K562 (cell line): ENCODE measurements around the gene TREM2. TPM values are rescaled to one million over a fixed set of nuclear protein-coding genes. Genes with fewer than 3 reads are reported as not detected.
A peak's percentile ranks its signal among the peaks of the same experiment; 100 is the strongest.

Experiments used
- NR2C2 ChIP-seq, 2 experiments: fragments of 200-800 bp in 1 of 2; sonication (Bioruptor generic) in 1 of 2; sonication (generic) in 1 of 2; formaldehyde crosslinking in 1 of 2; IDR thresholded peaks; 2 replicates each; pipeline versions ENCODE4 v1.6.1 to v1.8.0; 2016 to 2022; ENCODE audit warnings: mild to moderate bottlenecking in 1 of 2, missing compliant biosample characterization in 1 of 2, missing genetic modification characterization in 1 of 2, missing genetic modification reagents in 1 of 2
- PHTF2 ChIP-seq: fragments of 250-450 bp; sonication (Bioruptor Pico); IDR thresholded peaks from 2 replicates; pipeline ENCODE4 v1.5.0; 2021; ENCODE audit warnings: mild to moderate bottlenecking
- POLR2A ChIP-seq: fragments of 450-650 bp; conservative IDR thresholded peaks from 2 replicates; pipeline ENCODE4 v1.6.1; 2016
- RBM14 ChIP-seq: fragments of 200-400 bp; formaldehyde crosslinking; IDR thresholded peaks from 2 replicates; pipeline ENCODE4 v1.6.1; 2018; ENCODE audit warnings: low read depth, mild to moderate bottlenecking, low read length, moderate library complexity, borderline replicate concordance; ENCODE audit not compliant: insufficient read depth
- RBM17 ChIP-seq: fragments of 200-400 bp; formaldehyde crosslinking; IDR thresholded peaks from 2 replicates; pipeline ENCODE4 v1.6.1; 2017; ENCODE audit warnings: low read depth, mild to moderate bottlenecking, low read length, borderline replicate concordance
- SIRT6 ChIP-seq: IDR thresholded peaks from one replicate; pipeline ENCODE4 v1.6.1; 2012; ENCODE audit warnings: low read depth, mild to moderate bottlenecking, control low read depth, inconsistent platforms, low read length, moderate library complexity
- STAT5A ChIP-seq: IDR thresholded peaks from 2 replicates; pipeline ENCODE4 v1.6.1; 2012; ENCODE audit warnings: low read length, inconsistent platforms, borderline replicate concordance
- TEAD4 ChIP-seq, 2 experiments: sonication (generic) in 1 of 2; formaldehyde crosslinking in 1 of 2; IDR thresholded peaks; 2 replicates each; pipeline versions ENCODE4 v1.6.1 to v1.8.0; 2012 to 2022; ENCODE audit warnings: borderline replicate concordance in 1 of 2, inconsistent platforms in 1 of 2, low read length in 1 of 2, mild to moderate bottlenecking in 1 of 2, missing genetic modification reagents in 1 of 2
- ZNF263 ChIP-seq: sonication (generic); formaldehyde crosslinking; IDR thresholded peaks from 2 replicates; pipeline ENCODE4 v1.8.0; 2022; ENCODE audit warnings: mild to moderate bottlenecking, missing genetic modification reagents, borderline replicate concordance
- ZNF354B ChIP-seq: fragments of 250-450 bp; sonication (Bioruptor Pico); IDR thresholded peaks from 2 replicates; pipeline ENCODE4 v1.4.0; 2020
- ZNF436 ChIP-seq: fragments of 250-450, 450-650 bp; sonication (Bioruptor Pico); formaldehyde crosslinking; IDR thresholded peaks from 2 replicates; pipeline ENCODE4 v1.7.0; 2020; ENCODE audit warnings: mild to moderate bottlenecking
- ZNF57 ChIP-seq: fragments of 450-650 bp; formaldehyde crosslinking; IDR thresholded peaks from 2 replicates; pipeline ENCODE4 v1.4.0; 2020; ENCODE audit warnings: mild to moderate bottlenecking, moderate library complexity
- polyA plus RNA-seq, 8 experiments: library from polyadenylated mRNA; depleted of rRNA in 4 of 8; stranded (reverse) in 5 of 8; unstranded in 3 of 8; fragments of >200 nt; fragmentation: Nextera tagmentation in 2 of 8; fragmentation: Illumina TruSeq in 1 of 8; extraction: Ambion mirVana in 2 of 8; extraction: Trizol in 1 of 8; gene quantifications; 2 replicates each; pipeline versions ENCODE4 v1.2.1 to v1.2.3, GENCODE V29; 2011 to 2014; ENCODE audit warnings: inconsistent platforms in 1 of 8, missing spikeins in 1 of 8
- total RNA-seq, 7 experiments: library from RNA; depleted of rRNA in 6 of 7; stranded (reverse); fragments of >200 nt in 6 of 7; fragmentation: Illumina TruSeq in 2 of 7; extraction: Trizol in 2 of 7; gene quantifications; 2 replicates each; pipeline versions ENCODE4 v1.2.1 to v1.2.3, GENCODE V29; 2011 to 2021; ENCODE audit warnings: low replicate concordance in 1 of 7
- TF ChIP-seq, protein P1 (sequence below), 2 experiments: fragments of 150-350 bp in 1 of 2; IDR thresholded peaks; 2 replicates each; pipeline ENCODE4 v1.6.1; 2012 to 2016; ENCODE audit warnings: low read depth in 2 of 2, low read length in 2 of 2, mild to moderate bottlenecking in 1 of 2, moderate library complexity in 1 of 2
- TF ChIP-seq, protein P2 (sequence below), 2 experiments: fragments of 450-650 bp; IDR thresholded peaks; 2 replicates each; pipeline ENCODE4 v1.6.1; 2018; ENCODE audit warnings: mild to moderate bottlenecking in 2 of 2, low read depth in 1 of 2; ENCODE audit not compliant: partially characterized antibody in 2 of 2
- TF ChIP-seq, protein P3 (sequence below), 2 experiments: fragments of 200-800 bp in 1 of 2; sonication (Bioruptor generic) in 1 of 2; sonication (generic) in 1 of 2; formaldehyde crosslinking in 1 of 2; IDR thresholded peaks in 1 of 2; conservative IDR thresholded peaks in 1 of 2; 2 replicates each; pipeline versions ENCODE4 v1.5.0 to v1.6.1; 2016 to 2020; ENCODE audit warnings: missing compliant biosample characterization in 1 of 2, missing genetic modification characterization in 1 of 2, missing genetic modification reagents in 1 of 2

Gene TREM2
- total and polyA plus RNA-seq, 9 of the 15 experiments (the other 6 are each of a cell fraction or from before 2014, with no cell fraction given): not detected

DNA sequence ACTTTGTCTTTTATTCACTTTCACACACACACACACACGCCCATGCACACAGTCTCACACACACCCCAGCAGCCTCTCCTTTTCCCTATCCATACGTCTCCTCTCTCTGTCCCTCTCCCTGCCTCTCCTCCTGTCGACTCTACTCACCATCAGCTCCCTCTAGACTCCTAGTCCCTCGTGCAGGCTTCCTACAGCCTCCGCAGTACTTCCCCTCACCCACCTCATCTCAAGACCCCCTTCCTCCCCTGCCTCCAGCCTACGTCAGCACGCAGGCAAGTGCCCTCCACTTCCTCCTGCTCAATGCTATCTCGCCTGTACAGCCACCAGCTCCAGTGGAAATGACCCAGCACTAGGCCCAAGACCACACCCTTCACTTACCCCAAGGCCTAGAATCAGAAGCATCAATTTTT lies 38.9 kb upstream of the TREM2 start (continued):
- no peak for TF ChIP-seq ZNF57 (CRISPR knock-in tag)
- no peak for TF ChIP-seq ZNF436 (CRISPR knock-in tag)
- TF ChIP-seq, protein P1, sequence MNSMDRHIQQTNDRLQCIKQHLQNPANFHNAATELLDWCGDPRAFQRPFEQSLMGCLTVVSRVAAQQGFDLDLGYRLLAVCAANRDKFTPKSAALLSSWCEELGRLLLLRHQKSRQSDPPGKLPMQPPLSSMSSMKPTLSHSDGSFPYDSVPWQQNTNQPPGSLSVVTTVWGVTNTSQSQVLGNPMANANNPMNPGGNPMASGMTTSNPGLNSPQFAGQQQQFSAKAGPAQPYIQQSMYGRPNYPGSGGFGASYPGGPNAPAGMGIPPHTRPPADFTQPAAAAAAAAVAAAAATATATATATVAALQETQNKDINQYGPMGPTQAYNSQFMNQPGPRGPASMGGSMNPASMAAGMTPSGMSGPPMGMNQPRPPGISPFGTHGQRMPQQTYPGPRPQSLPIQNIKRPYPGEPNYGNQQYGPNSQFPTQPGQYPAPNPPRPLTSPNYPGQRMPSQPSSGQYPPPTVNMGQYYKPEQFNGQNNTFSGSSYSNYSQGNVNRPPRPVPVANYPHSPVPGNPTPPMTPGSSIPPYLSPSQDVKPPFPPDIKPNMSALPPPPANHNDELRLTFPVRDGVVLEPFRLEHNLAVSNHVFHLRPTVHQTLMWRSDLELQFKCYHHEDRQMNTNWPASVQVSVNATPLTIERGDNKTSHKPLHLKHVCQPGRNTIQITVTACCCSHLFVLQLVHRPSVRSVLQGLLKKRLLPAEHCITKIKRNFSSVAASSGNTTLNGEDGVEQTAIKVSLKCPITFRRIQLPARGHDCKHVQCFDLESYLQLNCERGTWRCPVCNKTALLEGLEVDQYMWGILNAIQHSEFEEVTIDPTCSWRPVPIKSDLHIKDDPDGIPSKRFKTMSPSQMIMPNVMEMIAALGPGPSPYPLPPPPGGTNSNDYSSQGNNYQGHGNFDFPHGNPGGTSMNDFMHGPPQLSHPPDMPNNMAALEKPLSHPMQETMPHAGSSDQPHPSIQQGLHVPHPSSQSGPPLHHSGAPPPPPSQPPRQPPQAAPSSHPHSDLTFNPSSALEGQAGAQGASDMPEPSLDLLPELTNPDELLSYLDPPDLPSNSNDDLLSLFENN (IDR thresholded peaks at IDR 0.05; ENCODE audit: low read depth in 2 of 2, low read length in 2 of 2): peak in 1 of 2 experiments; percentile 60; a peak in 1 of 4 replicates
- 0 out of 2 replicates have a peak, but pooled peaks have one; percentile 42 for TF ChIP-seq STAT5A
- TF ChIP-seq TEAD4 (IDR thresholded peaks at IDR 0.05; ENCODE audit: low read length): peak; percentile 59
- TF ChIP-seq TEAD4 (CRISPR knock-in tag; IDR thresholded peaks at IDR 0.05; ENCODE audit: borderline replicate concordance): no peak
- TF ChIP-seq RBM14: no peak
- no peak for TF ChIP-seq RBM17
- TF ChIP-seq ZNF263 (CRISPR knock-in tag): no peak
- no peak for TF ChIP-seq SIRT6
- TF ChIP-seq, protein P2, sequence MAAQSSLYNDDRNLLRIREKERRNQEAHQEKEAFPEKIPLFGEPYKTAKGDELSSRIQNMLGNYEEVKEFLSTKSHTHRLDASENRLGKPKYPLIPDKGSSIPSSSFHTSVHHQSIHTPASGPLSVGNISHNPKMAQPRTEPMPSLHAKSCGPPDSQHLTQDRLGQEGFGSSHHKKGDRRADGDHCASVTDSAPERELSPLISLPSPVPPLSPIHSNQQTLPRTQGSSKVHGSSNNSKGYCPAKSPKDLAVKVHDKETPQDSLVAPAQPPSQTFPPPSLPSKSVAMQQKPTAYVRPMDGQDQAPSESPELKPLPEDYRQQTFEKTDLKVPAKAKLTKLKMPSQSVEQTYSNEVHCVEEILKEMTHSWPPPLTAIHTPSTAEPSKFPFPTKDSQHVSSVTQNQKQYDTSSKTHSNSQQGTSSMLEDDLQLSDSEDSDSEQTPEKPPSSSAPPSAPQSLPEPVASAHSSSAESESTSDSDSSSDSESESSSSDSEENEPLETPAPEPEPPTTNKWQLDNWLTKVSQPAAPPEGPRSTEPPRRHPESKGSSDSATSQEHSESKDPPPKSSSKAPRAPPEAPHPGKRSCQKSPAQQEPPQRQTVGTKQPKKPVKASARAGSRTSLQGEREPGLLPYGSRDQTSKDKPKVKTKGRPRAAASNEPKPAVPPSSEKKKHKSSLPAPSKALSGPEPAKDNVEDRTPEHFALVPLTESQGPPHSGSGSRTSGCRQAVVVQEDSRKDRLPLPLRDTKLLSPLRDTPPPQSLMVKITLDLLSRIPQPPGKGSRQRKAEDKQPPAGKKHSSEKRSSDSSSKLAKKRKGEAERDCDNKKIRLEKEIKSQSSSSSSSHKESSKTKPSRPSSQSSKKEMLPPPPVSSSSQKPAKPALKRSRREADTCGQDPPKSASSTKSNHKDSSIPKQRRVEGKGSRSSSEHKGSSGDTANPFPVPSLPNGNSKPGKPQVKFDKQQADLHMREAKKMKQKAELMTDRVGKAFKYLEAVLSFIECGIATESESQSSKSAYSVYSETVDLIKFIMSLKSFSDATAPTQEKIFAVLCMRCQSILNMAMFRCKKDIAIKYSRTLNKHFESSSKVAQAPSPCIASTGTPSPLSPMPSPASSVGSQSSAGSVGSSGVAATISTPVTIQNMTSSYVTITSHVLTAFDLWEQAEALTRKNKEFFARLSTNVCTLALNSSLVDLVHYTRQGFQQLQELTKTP (IDR thresholded peaks at IDR 0.05; ENCODE audit: low read depth in 1 of 2, partially characterized antibody in 2 of 2): no peak
- no peak for TF ChIP-seq NR2C2 (CRISPR knock-in tag; IDR thresholded peaks at IDR 0.05)
- no peak for TF ChIP-seq NR2C2 (tag; IDR thresholded peaks at IDR 0.05)
- TF ChIP-seq, protein P3, sequence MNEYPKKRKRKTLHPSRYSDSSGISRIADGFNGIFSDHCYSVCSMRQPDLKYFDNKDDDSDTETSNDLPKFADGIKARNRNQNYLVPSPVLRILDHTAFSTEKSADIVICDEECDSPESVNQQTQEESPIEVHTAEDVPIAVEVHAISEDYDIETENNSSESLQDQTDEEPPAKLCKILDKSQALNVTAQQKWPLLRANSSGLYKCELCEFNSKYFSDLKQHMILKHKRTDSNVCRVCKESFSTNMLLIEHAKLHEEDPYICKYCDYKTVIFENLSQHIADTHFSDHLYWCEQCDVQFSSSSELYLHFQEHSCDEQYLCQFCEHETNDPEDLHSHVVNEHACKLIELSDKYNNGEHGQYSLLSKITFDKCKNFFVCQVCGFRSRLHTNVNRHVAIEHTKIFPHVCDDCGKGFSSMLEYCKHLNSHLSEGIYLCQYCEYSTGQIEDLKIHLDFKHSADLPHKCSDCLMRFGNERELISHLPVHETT (CRISPR knock-in tag; conservative IDR thresholded peaks at IDR 0.05 in 1 of 2, IDR thresholded peaks at IDR 0.05 in 1 of 2): 0 out of 4 replicates have a peak, but pooled peaks of 1 of the 2 experiments have one; percentile 34
- 0 out of 2 replicates have a peak, but pooled peaks have one; percentile 40 for TF ChIP-seq POLR2A
- no peak for TF ChIP-seq ZNF354B (CRISPR knock-in tag)
- no peak for TF ChIP-seq PHTF2 (CRISPR knock-in tag)
